ENCODE measurements around the gene SH3BP5L. TPM values are rescaled to one million over a fixed set of nuclear protein-coding genes. Genes with fewer than 3 reads are reported as not detected.

The SH3BP5L gene
- total RNA-seq, 2 donors from 2014 or later, result 13.7 to 14.8 TPM

- Histone ChIP-seq H3K27me3 (no peaks in the 10 kb centered on the region), H3K4me1 (peaks cover 59% of the 10 kb centered on the region), H3K27ac (no peak overlapping the region), H3K4me3 (no peak overlapping the region), H3K9me3 (no peaks in the 10 kb centered on the region), H3K36me3 (replicated peaks in 1 of 2; ENCODE audit: insufficient read depth in 1 of 2, low read depth in 2 of 2) (peaks cover 0 to 1% of the 10 kb centered on the region in 2 donors)
- ATAC-seq (no peak), DNase-seq (peak in 1 of 4 donors; percentile 2)
- 88 to 89% methylated on average over 2 of the region's 2 CpGs for WGBS, 2 donors
- TF ChIP-seq POLR2A (IDR thresholded peaks at IDR 0.05) (no peak), CTCF (IDR thresholded peaks at IDR 0.05) (no peak)
- intact Hi-C loops (cut with DNase I), result no loop called here
Measured at GRCh38 chr1:248823517-248824001, 2.2 kb downstream of the SH3BP5L start.

- H3K36me3 ChIP-seq (replicated peaks in 1 of 2; ENCODE audit: insufficient read depth in 1 of 2, low read depth in 2 of 2), result peaks cover 0 to 1% of the 10 kb centered on the region in 2 donors
- H3K27me3 ChIP-seq, result no peaks in the 10 kb centered on the region
- no peaks in the 10 kb centered on the region for H3K9me3 ChIP-seq
- WGBS, 2 donors, result 74 to 80% methylated on average over 12 to 15 of the region's 15 CpGs
- TF ChIP-seq CTCF (IDR thresholded peaks at IDR 0.05) (no peak), POLR2A (IDR thresholded peaks at IDR 0.05) (no peak)
- no peak overlapping the region for H3K4me3 ChIP-seq
- peaks cover 59% of the 10 kb centered on the region for H3K4me1 ChIP-seq
- ATAC-seq (no peak), DNase-seq (peak in 2 of 4 donors; percentile 1 to 8)
- H3K27ac ChIP-seq, result no peak overlapping the region
- intact Hi-C loops (cut with DNase I), result no loop called here
Measured at GRCh38 chr1:248822148-248823032, 3.3 kb downstream of the SH3BP5L start.

GRCh38 chr1:248821641-248822040 lies 4.1 kb downstream of the SH3BP5L start:
- Histone ChIP-seq H3K9me3 (no peaks in the 10 kb centered on the region), H3K4me1 (peaks cover 51% of the 10 kb centered on the region), H3K27ac (no peak overlapping the region), H3K27me3 (no peaks in the 10 kb centered on the region), H3K36me3 (replicated peaks in 1 of 2; ENCODE audit: insufficient read depth in 1 of 2, low read depth in 2 of 2) (peaks cover 0 to 1% of the 10 kb centered on the region in 2 donors), H3K4me3 (no peak overlapping the region)
- intact Hi-C loops (cut with DNase I), result no loop called here
- TF ChIP-seq POLR2A (IDR thresholded peaks at IDR 0.05), result no peak
- no peak for TF ChIP-seq CTCF (IDR thresholded peaks at IDR 0.05)
- WGBS, 2 donors, result 83 to 95% methylated on average over 7 of the region's 7 CpGs
- ATAC-seq (no peak), DNase-seq (peak in 1 of 4 donors; percentile 3)

GRCh38 chr1:248821101-248821500 lies 4.6 kb downstream of the SH3BP5L start:
- ATAC-seq, result no peak
- Histone ChIP-seq H3K4me3 (no peak overlapping the region), H3K9me3 (no peaks in the 10 kb centered on the region), H3K4me1 (peaks cover 50% of the 10 kb centered on the region), H3K27me3 (no peaks in the 10 kb centered on the region), H3K27ac (no peak overlapping the region), H3K36me3 (replicated peaks in 1 of 2; ENCODE audit: insufficient read depth in 1 of 2, low read depth in 2 of 2) (peaks cover 0 to 1% of the 10 kb centered on the region in 2 donors)
- intact Hi-C loops (cut with DNase I), result no loop called here
- TF ChIP-seq CTCF (IDR thresholded peaks at IDR 0.05), result no peak
- no peak for TF ChIP-seq POLR2A (IDR thresholded peaks at IDR 0.05)
- 19 to 41% methylated on average over 2 to 3 of the region's 3 CpGs for WGBS, 2 donors
- peak in 1 of 4 donors; percentile 10 for DNase-seq
